Adrenal gland (tissue), 12 donors: ENCODE measurements around the gene REPS1. TPM values are rescaled to one million over a fixed set of nuclear protein-coding genes. Genes with fewer than 3 reads are reported as not detected.
"Not testable (repeated sequence)": the region's sequence is repeated elsewhere in the genome, so short reads cannot be mapped to it uniquely, and the experiment has no call there.

Source experiments
- DNase-seq, 7 donors: peaks; one replicate each; pipeline ENCODE4 v3.0.0-alpha.2; 2019 to 2020
- H3K27ac ChIP-seq, 5 donors: fragments of 200-600 bp; sonication (generic) in 4 of 5; 1 replicate in 3 of 5; 2 replicates in 2 of 5; pipeline versions ENCODE4 v1.5.1 to v1.8.0; 2016 to 2020; ENCODE audit warnings: mild to moderate bottlenecking in 1 of 5
- H3K27me3 ChIP-seq: fragments of 200-600 bp; 2 replicates; pipeline ENCODE4 v1.8.0; 2021
- H3K36me3 ChIP-seq, 2 donors: fragments of 200-600 bp; replicated peaks in 1 of 2; 1 replicate in 1 of 2; 2 replicates in 1 of 2; pipeline versions ENCODE4 v1.5.1 to v1.8.0; 2018 to 2022
- H3K4me1 ChIP-seq, 2 donors: fragments of 200-600 bp; replicated peaks in 1 of 2; 1 replicate in 1 of 2; 2 replicates in 1 of 2; pipeline versions ENCODE4 v1.5.1 to v1.8.0; 2018 to 2021
- H3K4me3 ChIP-seq, 4 donors: fragments of 200-600 bp; sonication (generic) in 3 of 4; one replicate each; pipeline ENCODE4 v1.5.1; 2016 to 2018
- H3K9me3 ChIP-seq, 3 donors: fragments of 200-600 bp; sonication (generic) in 1 of 3; replicated peaks in 1 of 3; 1 replicate in 2 of 3; 2 replicates in 1 of 3; pipeline versions ENCODE4 v1.5.1 to v1.8.0; 2016 to 2021
- POLR2A ChIP-seq, 2 donors: fragments of 450-650 bp; IDR thresholded peaks; one replicate each; pipeline ENCODE4 v1.6.1; 2017; ENCODE audit warnings: antibody characterized with exemption in 2 of 2, mild to moderate bottlenecking in 2 of 2, moderate library complexity in 1 of 2
- WGBS, 4 donors: extraction: QIAGEN DNeasy Blood & Tissue Kit in 2 of 4; methylation state at CpG; one replicate each; pipeline versions ENCODE4 v1.1.5 to v1.1.7; 2013 to 2017; 5-methylcytosine and 5-hydroxymethylcytosine counted together
- intact Hi-C, 2 donors: fragments of 100-400 bp; cut with DNase I; formaldehyde crosslinking; loops; one replicate each; pipeline versions ENCODE4 v1.14.1 to v1.15.0; 2022 to 2023
- polyA plus RNA-seq, 3 donors: library from polyadenylated mRNA; stranded (reverse); fragments of 200-250 nt in 2 of 3; fragments of 350-450 nt in 1 of 3; fragmentation: Illumina TruSeq in 1 of 3; extraction: RNeasy Lipid Tissue Mini Kit (QIAGEN cat#74804) in 1 of 3; gene quantifications; one replicate each; pipeline ENCODE4 v1.2.3, GENCODE V29; 2013 to 2014
- total RNA-seq, 9 donors: library from RNA; depleted of rRNA in 4 of 9; stranded (reverse); fragments of >200 nt in 4 of 9; fragments of 120-200 nt in 1 of 9; fragmentation: NEBNext Ultra II Directional in 1 of 9; extraction: Animal tissue kit (Norgen Biotek cat#: 25700) in 1 of 9; gene quantifications; one replicate each; pipeline versions ENCODE4 v1.1.0 to v1.2.4, GENCODE V29; 2013 to 2023
- TF ChIP-seq, protein P1 (sequence below), 6 experiments: fragments of 450-650 bp in 4 of 6; fragments of 200-600 bp in 2 of 6; sonication (generic) in 1 of 6; IDR thresholded peaks; 1 replicate in 5 of 6; 2 replicates in 1 of 6; pipeline versions ENCODE4 v1.5.1 to v1.8.0; 2016 to 2021; ENCODE audit warnings: antibody characterized with exemption in 6 of 6, mild to moderate bottlenecking in 2 of 6, moderate library complexity in 1 of 6
- donor health status: healthy with polysubstance abuse.
- donor health status: Bipolar disorder and iron deficiency.
- donor health status: DM: yes; HTN: yes; CAD: no.
- donor health status: DM: no; HTN: no; CAD: no.
- donor health status: DM: no; HTN: no; CAD: no.
- donor health status: DM: yes; HTN: yes; CAD: no.

REPS1 gene
- total and polyA plus RNA-seq, 12 donors = 19.1 to 36.8 (median 26.4) TPM

- intact Hi-C loops = no loop called here
- Histone ChIP-seq H3K36me3 (no peaks in the 10 kb centered on the region), H3K4me3 (peak overlapping the region in 3 of 4 donors; percentile 67 to 96 (median 89)), H3K4me1 (peaks cover 0 to 15% of the 10 kb centered on the region in 2 donors), H3K27me3 (no peaks in the 10 kb centered on the region), H3K9me3 (no peaks in the 10 kb centered on the region), H3K27ac (peak overlapping the region in 4 of 5 donors; percentile 50 to 86 (median 68))
- WGBS, 4 donors = 15 to 37% (median 25%) methylated on average over 19 to 44 of the region's 44 CpGs
- peak; percentile 36 to 74 (median 49) for DNase-seq
- no peak for TF ChIP-seq POLR2A (IDR thresholded peaks at IDR 0.05)
- TF ChIP-seq, protein P1, sequence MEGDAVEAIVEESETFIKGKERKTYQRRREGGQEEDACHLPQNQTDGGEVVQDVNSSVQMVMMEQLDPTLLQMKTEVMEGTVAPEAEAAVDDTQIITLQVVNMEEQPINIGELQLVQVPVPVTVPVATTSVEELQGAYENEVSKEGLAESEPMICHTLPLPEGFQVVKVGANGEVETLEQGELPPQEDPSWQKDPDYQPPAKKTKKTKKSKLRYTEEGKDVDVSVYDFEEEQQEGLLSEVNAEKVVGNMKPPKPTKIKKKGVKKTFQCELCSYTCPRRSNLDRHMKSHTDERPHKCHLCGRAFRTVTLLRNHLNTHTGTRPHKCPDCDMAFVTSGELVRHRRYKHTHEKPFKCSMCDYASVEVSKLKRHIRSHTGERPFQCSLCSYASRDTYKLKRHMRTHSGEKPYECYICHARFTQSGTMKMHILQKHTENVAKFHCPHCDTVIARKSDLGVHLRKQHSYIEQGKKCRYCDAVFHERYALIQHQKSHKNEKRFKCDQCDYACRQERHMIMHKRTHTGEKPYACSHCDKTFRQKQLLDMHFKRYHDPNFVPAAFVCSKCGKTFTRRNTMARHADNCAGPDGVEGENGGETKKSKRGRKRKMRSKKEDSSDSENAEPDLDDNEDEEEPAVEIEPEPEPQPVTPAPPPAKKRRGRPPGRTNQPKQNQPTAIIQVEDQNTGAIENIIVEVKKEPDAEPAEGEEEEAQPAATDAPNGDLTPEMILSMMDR (IDR thresholded peaks at IDR 0.05) = no peak
Observed at GRCh38 chr6:139029470-139030227, 41.6 kb upstream of the REPS1 start.

GRCh38 chr6:139028658-139029469, 40.8 kb upstream of the REPS1 start, which contains the start of gene ABRACL:
Gene ABRACL (plus strand): TSS chr6:139028745. CDS start chr6:139034161, 5,416 bp downstream.
- WGBS, 4 donors = 0 to 2% (median 0%) methylated on average over 14 to 77 of the region's 77 CpGs
- Histone ChIP-seq H3K36me3 (no peaks in the 10 kb centered on the region), H3K4me3 (peak within 1 kb of the TSS in 3 of 4 donors; percentile 67 to 96 (median 89)), H3K27me3 (no peaks in the 10 kb centered on the region), H3K27ac (peak within 1 kb of the TSS in 4 of 5 donors; percentile 50 to 86 (median 68)), H3K4me1 (peaks cover 0 to 15% of the 10 kb centered on the region in 2 donors), H3K9me3 (no peaks in the 10 kb centered on the region)
- peak; percentile 33 to 62 (median 40) for DNase-seq
- intact Hi-C loops = no loop called here
- TF ChIP-seq, protein P1 (IDR thresholded peaks at IDR 0.05) = no peak
- TF ChIP-seq POLR2A (IDR thresholded peaks at IDR 0.05) = peak; percentile 21 to 30

DNA sequence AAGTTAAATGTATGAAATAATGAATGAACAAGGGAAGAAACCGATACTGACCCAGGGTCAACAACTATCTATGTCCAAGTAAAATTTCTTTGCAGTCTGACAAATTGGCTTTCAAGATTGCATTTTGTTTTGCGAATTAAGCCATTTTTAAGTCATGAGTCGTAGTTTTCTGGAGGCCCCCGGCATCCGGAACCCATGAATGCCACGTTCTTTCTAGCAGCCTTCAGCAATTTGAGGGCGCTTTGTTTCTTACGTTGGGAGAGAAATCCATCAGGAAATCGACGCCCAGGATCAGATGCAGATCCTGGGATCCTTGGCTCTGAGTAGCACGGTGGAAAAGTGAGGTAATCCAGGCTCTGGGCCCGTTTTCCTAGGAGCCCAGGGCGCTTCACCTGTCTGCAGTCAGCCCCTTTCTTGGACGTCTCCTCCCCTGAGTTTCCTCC, 40.2 kb upstream of the REPS1 start:
- H3K36me3 ChIP-seq = no peaks in the 10 kb centered on the region
- peak overlapping the region in 3 of 5 donors; percentile 64 to 86 (median 71) for H3K27ac ChIP-seq
- H3K27me3 ChIP-seq = no peaks in the 10 kb centered on the region
- WGBS, 4 donors = 3 to 4% (median 3%) methylated on average over 13 to 14 of the region's 14 CpGs
- H3K4me3 ChIP-seq = peak overlapping the region in 2 of 4 donors; percentile 67 to 96
- H3K4me1 ChIP-seq = peaks cover 0 to 15% of the 10 kb centered on the region in 2 donors
- TF ChIP-seq, protein P1 (IDR thresholded peaks at IDR 0.05) = no peak
- no peak for TF ChIP-seq POLR2A (IDR thresholded peaks at IDR 0.05)
- DNase-seq = peak in 1 of 7 donors; percentile 17
- intact Hi-C loops = no loop called here
- H3K9me3 ChIP-seq = no peaks in the 10 kb centered on the region

DNA sequence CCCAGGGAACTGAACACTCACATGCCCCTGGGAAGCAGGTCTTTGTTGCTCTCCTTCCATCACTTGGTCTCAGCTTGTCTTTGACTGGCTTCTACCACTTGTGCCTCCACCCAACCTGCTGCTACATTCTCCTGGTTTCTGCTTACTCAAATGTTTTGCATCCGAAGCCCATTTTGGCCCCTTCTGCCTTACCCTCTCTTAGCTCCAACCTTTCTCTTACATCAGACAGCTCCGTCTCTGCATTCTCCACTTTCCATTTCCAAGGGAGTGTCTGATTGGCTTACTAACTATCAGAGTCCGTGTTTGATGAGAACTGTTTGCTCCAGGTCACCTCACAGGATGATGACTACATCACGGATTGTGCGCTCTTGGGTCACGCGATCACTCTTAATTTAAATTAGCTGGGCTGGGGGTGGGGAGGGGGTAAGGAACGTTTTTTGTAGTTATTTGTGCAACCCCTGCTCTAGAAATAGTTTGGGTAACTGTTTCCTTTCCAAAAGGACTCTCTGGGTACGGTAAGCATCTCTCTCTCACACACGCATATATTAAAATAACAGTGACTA, 39.6 kb upstream of the REPS1 start:
- TF ChIP-seq, protein P1 (IDR thresholded peaks at IDR 0.05) = no peak
- TF ChIP-seq POLR2A (IDR thresholded peaks at IDR 0.05) = no peak
- Histone ChIP-seq H3K27ac (no peak overlapping the region), H3K9me3 (no peaks in the 10 kb centered on the region), H3K4me1 (peaks cover 0 to 15% of the 10 kb centered on the region in 2 donors), H3K36me3 (no peaks in the 10 kb centered on the region), H3K4me3 (peak overlapping the region in 1 of 4 donors; percentile 96), H3K27me3 (no peaks in the 10 kb centered on the region)
- intact Hi-C loops = no loop called here
- no peak for DNase-seq
- 33 to 53% (median 39%) methylated on average over 10 of the region's 10 CpGs for WGBS, 4 donors

DNA sequence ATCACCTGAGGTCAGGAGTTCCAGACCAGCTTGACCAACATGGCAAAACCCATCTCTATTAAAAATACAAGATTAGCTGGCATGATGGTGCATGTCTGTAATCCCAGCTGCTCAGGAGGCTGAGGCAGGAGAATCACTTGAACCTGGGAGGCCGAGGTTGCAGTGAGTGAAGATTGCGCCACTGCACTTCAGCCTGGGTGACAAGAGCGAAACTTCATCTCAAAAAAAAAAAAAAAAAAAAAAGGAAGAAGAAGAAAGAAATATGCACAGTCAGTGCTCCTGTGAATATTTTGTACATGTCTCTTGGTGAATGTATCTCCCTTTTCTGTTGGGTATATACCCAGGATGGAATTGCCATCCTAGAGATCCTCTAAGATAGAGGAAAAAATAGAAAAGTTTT, 37.4 kb upstream of the REPS1 start:
- peaks cover 0 to 15% of the 10 kb centered on the region in 2 donors for H3K4me1 ChIP-seq
- H3K27me3 ChIP-seq, H3K36me3 ChIP-seq, intact Hi-C loops, H3K4me3 ChIP-seq, DNase-seq, H3K9me3 ChIP-seq, H3K27ac ChIP-seq: not testable (repeated sequence)
- WGBS, 4 donors = 69 to 86% (median 78%) methylated on average over 3 of the region's 3 CpGs
